ENCODE measurements around the gene CETN2. TPM values are rescaled to one million over a fixed set of nuclear protein-coding genes. Genes with fewer than 3 reads are reported as not detected.

CETN2 gene
- total RNA-seq, 1 experiment from 2014 or later = 24.6 TPM

GRCh38 chrX:152806035-152806434, 24.5 kb downstream of the CETN2 start:
- Histone ChIP-seq H3K18ac (ENCODE audit: insufficient read length, low read depth, low read length) (no peak overlapping the region), H3K14ac (ENCODE audit: insufficient read depth, low read length) (no peak overlapping the region), H3K9me3 (ENCODE audit: control insufficient read depth, low read depth, low read length) (peaks cover 18% of the 10 kb centered on the region), H3K79me1 (ENCODE audit: insufficient read depth, low read depth, low read length, poor library complexity, severe bottlenecking) (no peaks in the 10 kb centered on the region), H4K20me1 (ENCODE audit: control insufficient read depth, insufficient read depth, insufficient read length) (no peaks in the 10 kb centered on the region), H3K9ac (ENCODE audit: extremely low read depth, insufficient read length, low read length) (no peak overlapping the region), H2BK5ac (ENCODE audit: insufficient read length, low read length) (no peak overlapping the region), H3K27me3 (ENCODE audit: insufficient read depth, low read length) (no peaks in the 10 kb centered on the region), H2BK120ac (ENCODE audit: low read depth, low read length, poor library complexity, severe bottlenecking) (no peak overlapping the region), H3K23ac (ENCODE audit: insufficient read length, low read depth, low read length) (no peak overlapping the region), H3K23me2 (ENCODE audit: insufficient read length, low read depth, low read length, poor library complexity, severe bottlenecking) (no peaks in the 10 kb centered on the region), H2AFZ (ENCODE audit: low read length) (no peak overlapping the region), H3K4ac (ENCODE audit: low read depth, low read length) (no peak overlapping the region), H3K79me2 (ENCODE audit: insufficient read depth, low read length) (no peaks in the 10 kb centered on the region), H4K5ac (ENCODE audit: insufficient read length, low read depth, low read length) (no peak overlapping the region), H2BK20ac (ENCODE audit: low read depth, low read length, poor library complexity, severe bottlenecking) (no peak overlapping the region), H3K4me1 (ENCODE audit: insufficient read depth, low read length) (no peaks in the 10 kb centered on the region), H3K27ac (ENCODE audit: insufficient read length, low read depth, low read length) (no peak overlapping the region), H3T11ph (ENCODE audit: low read length) (no peak overlapping the region), H3K56ac (ENCODE audit: insufficient read length, low read depth, low read length) (no peak overlapping the region), H4K8ac (replicated peaks; ENCODE audit: insufficient read length, low read depth, low read length) (no peak overlapping the region), H2AK5ac (ENCODE audit: insufficient read length, low read length) (no peak overlapping the region), H2BK12ac (ENCODE audit: insufficient read length, low read depth, low read length) (no peak overlapping the region), H4K91ac (ENCODE audit: insufficient read length, low read depth, low read length) (no peak overlapping the region), H3K4me2 (ENCODE audit: insufficient read depth, insufficient read length, low read length) (no peak overlapping the region), H2BK15ac (ENCODE audit: low read depth, low read length) (no peak overlapping the region)
- no CpG with 5 or more reads among the region's 4 CpGs for WGBS (ENCODE audit: extremely low coverage, insufficient read length, low lambda C conversion rate)
- TF ChIP-seq CTCF (conservative IDR thresholded peaks at IDR 0.05) = no peak
- Mint-ChIP-seq H3K36me3 (ENCODE audit: insufficient read depth in 1 of 3, low read depth in 3 of 3) (peaks cover 0 to 2% (median 0%) of the 10 kb centered on the region in 3 experiments; a peak in 1 of 7 replicates), H3K4me3 (no peak overlapping the region), H3K27ac (no peak overlapping the region), H3K4me1 (no peaks in the 10 kb centered on the region), H3K27me3 (ENCODE audit: low read depth) (peaks cover 9% of the 10 kb centered on the region), H3K9me3 (peaks cover 68 to 70% of the 10 kb centered on the region in 2 experiments)
- no peak for DNase-seq
